ENCODE measurements around the gene PACS1. TPM values are rescaled to one million over a fixed set of nuclear protein-coding genes. Genes with fewer than 3 reads are reported as not detected.

The PACS1 gene
- polyA plus RNA-seq, 1 experiment, result 27.1 TPM

- ChIA-PET CTCF (interaction anchor here (0.5 to 5.3 kb wide), 46 partner anchors 9 to 809 kb away, joined by 3 to 103 read pairs (median 4); partner anchors contain the start of genes CCDC85B and SF3B2), POLR2A (interaction anchor here (0.9 to 3.0 kb wide), 2 partner anchors 17 to 66 kb away, joined by 3 to 12 read pairs; partner anchors contain the start of genes BANF1, EIF1AD and SF3B2)
- Histone ChIP-seq H3K27ac (ENCODE audit: low read depth, low read length) (peak overlapping the region; percentile 59), H3K27me3 (ENCODE audit: control insufficient read depth, insufficient read depth, low read length) (no peaks in the 10 kb centered on the region), H3K9me3 (ENCODE audit: control insufficient read depth, insufficient read depth, low read length) (no peaks in the 10 kb centered on the region), H3K4me3 (ENCODE audit: low read depth, low read length) (no peak overlapping the region)
- TF ChIP-seq CTCF (IDR thresholded peaks at IDR 0.05; ENCODE audit: low read depth, low read length), result peak; percentile 85
- DNase-seq (ENCODE audit: low read depth, low spot score), result peak; percentile 36
Observed at GRCh38 chr11:66068154-66068821, 1.8 kb upstream of the PACS1 start.

GRCh38 chr11:66068923-66069714 is 953 bp upstream of the PACS1 start:
- no peak for DNase-seq (ENCODE audit: low read depth, low spot score)
- no peaks in the 10 kb centered on the region for H3K27me3 ChIP-seq (ENCODE audit: control insufficient read depth, insufficient read depth, low read length)
- CTCF ChIA-PET, result interaction anchor here (0.5 to 5.3 kb wide), 36 partner anchors 8 to 810 kb away, joined by 3 to 103 read pairs (median 4); partner anchors contain the start of genes CCDC85B and SF3B2
- POLR2A ChIA-PET, result interaction anchor here (0.9 to 3.0 kb wide), 3 partner anchors 12 to 67 kb away, joined by 3 to 12 read pairs (median 3); partner anchors contain the start of genes BANF1, EIF1AD and SF3B2
- peak overlapping the region; percentile 48 for H3K4me3 ChIP-seq (ENCODE audit: low read depth, low read length)
- TF ChIP-seq CTCF (IDR thresholded peaks at IDR 0.05; ENCODE audit: low read depth, low read length), result peak; percentile 9; the same call in 1 of the 2 replicates
- peak overlapping the region; percentile 90 for H3K27ac ChIP-seq (ENCODE audit: low read depth, low read length)
- no peaks in the 10 kb centered on the region for H3K9me3 ChIP-seq (ENCODE audit: control insufficient read depth, insufficient read depth, low read length)

DNA sequence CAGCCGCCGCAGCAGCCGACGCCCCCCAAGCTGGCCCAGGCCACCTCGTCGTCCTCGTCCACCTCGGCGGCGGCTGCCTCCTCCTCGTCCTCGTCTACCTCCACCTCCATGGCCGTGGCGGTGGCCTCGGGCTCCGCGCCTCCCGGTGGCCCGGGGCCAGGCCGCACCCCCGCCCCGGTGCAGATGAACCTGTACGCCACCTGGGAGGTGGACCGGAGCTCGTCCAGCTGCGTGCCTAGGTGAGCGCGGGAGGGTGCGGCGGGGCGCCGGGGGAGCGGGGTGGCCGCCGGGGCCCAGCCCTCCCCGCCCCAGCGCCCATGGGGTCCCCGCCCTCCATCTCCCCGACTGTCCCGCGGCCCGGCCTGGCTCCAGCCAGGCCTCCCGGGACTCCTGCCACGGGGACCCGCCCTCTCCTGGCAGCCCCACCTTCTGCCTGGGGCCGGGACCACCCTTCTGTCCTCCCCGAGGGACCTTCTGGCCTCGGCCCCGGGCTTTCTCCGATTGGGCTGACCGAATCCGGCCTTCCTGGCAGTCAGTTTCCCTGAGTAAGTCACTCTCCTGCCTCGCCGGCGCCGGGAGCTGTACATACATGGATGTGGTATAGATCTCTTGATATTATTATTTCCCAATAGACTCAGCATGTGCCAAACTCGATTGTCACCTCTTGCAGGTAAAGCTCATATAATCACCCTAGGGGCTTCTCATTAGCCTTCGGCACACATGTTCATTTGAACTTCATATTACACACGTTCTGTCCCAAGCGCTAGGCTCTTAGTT is 720 bp downstream of the PACS1 start:
- ChIA-PET CTCF (interaction anchor here (0.8 to 1.5 kb wide), 3 partner anchors 26 to 188 kb away, joined by 3 read pairs; no protein-coding TSS in a partner anchor), POLR2A (interaction anchor here (0.6 to 3.0 kb wide), 6 partner anchors 9 to 167 kb away, joined by 3 to 12 read pairs (median 6); partner anchors contain the start of gene SF3B2)
- Histone ChIP-seq H3K4me3 (ENCODE audit: low read depth, low read length) (peak overlapping the region; percentile 76), H3K27ac (ENCODE audit: low read depth, low read length) (peak overlapping the region; percentile 39), H3K9me3 (ENCODE audit: control insufficient read depth, insufficient read depth, low read length) (no peaks in the 10 kb centered on the region), H3K27me3 (ENCODE audit: control insufficient read depth, insufficient read depth, low read length) (no peaks in the 10 kb centered on the region)
- TF ChIP-seq CTCF (IDR thresholded peaks at IDR 0.05; ENCODE audit: low read depth, low read length), result no peak
- DNase-seq (ENCODE audit: low read depth, low spot score), result no peak

DNA sequence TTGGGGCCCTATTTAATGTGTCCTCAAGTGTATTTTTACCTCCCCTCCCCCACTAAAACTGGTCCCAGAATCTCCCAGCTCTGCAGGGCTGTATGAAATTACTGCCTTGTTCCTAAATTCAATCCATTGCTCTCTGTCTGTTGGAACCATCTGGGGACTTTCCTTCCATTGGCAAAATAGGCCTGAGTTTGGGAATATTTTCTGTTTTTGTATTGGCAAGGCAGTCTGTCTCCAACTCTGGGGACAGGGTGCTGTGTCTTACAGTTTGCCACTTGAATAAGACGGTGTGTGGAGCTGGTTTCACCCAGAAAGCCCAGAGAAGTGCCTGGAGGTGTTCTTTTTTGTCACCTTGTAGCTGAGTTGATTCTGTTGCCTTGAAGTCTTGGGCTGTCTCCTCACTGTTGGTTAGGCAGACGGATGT is 1.3 kb downstream of the PACS1 start:
- no peaks in the 10 kb centered on the region for H3K9me3 ChIP-seq (ENCODE audit: control insufficient read depth, insufficient read depth, low read length)
- H3K27ac ChIP-seq (ENCODE audit: low read depth, low read length), result peak overlapping the region; percentile 39
- POLR2A ChIA-PET, result interaction anchor here (0.6 to 3.0 kb wide), 4 partner anchors 20 to 151 kb away, joined by 3 to 12 read pairs (median 6); partner anchors contain the start of gene SF3B2
- CTCF ChIA-PET, result interaction anchor here (0.8 to 1.5 kb wide), 3 partner anchors 27 to 187 kb away, joined by 3 read pairs; no protein-coding TSS in a partner anchor
- TF ChIP-seq CTCF (IDR thresholded peaks at IDR 0.05; ENCODE audit: low read depth, low read length), result no peak
- no peaks in the 10 kb centered on the region for H3K27me3 ChIP-seq (ENCODE audit: control insufficient read depth, insufficient read depth, low read length)
- peak overlapping the region; percentile 76 for H3K4me3 ChIP-seq (ENCODE audit: low read depth, low read length)
- DNase-seq (ENCODE audit: low read depth, low spot score), result no peak

Data from AG04450 (cell line).